ENCODE measurements around the gene LRMDA. TPM values are rescaled to one million over a fixed set of nuclear protein-coding genes. Genes with fewer than 3 reads are reported as not detected.

LRMDA gene
- total RNA-seq, 1 experiment from 2014 or later: 0.10 TPM

- no peak for DNase-seq (ENCODE audit: low spot score)
Observed at GRCh38 chr10:75865413-75866299, 434.2 kb downstream of the LRMDA start.

- DNase-seq (ENCODE audit: low spot score): no peak
Observed at GRCh38 chr10:75866300-75866625, 434.8 kb downstream of the LRMDA start.

GRCh38 chr10:75866731-75867130 lies 435.3 kb downstream of the LRMDA start:
- DNase-seq (ENCODE audit: low spot score): no peak

DNA sequence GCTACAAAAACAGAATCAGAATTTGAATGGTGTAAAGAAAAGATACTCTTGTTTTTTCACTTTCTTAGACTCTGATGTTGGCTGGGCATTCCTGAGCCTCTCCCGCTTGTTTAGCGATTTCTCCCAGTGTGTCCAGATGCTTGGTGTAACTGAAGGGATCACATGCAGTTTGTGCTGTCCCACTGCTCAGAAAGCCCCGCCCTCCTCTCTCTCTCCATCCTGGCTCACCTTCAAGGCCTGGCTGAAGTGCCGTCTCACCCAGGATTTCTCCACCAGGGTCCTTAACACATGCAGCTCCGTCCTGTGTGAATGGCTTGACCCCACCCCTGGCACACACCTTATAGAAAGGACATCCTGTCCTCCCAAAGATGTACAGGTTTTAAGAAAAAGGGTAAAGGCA lies 437.1 kb downstream of the LRMDA start:
- no peak for DNase-seq (ENCODE audit: low spot score)

- no peak for DNase-seq (ENCODE audit: low spot score)
Observed at GRCh38 chr10:75870039-75870645, 438.7 kb downstream of the LRMDA start.

DNA sequence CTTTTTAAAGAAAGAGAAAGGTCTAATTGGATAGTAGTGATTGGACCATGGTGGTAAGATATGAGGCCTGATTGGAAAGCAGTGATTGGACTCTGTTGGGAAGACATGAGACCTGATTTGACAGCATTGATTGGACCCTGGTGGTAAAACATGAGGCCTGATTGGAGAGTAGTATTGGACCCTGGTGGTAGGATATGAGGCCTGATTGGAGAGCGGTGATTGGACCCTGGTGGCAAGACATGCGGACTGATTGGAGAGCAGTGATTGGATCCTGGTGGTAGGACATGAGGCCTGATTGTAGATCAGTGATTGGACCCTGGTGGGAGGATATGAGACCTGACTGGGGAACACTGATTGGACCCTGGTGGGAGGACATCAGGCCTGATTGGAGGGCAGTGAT lies 444.3 kb downstream of the LRMDA start:
- no peak for DNase-seq (ENCODE audit: low spot score)

DNA sequence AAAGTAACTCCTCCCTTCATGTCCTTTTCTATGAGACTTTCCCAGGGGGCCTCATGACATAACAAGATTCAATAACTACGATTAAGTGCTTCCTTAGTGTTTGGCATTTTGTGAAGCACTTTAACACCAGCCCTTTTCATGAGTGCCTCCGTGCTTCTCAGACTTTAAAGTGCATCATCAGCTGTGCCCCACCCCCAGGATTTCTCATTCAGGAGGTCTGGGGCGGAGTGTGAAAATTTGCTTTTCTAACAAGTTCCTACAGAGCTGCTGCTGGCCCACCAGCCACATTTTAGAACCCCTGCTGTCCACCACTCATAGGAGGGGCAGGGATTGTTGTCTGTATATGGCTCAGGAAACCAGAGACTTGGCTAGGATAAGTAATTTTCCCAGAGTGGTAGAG lies 445.3 kb downstream of the LRMDA start:
- DNase-seq (ENCODE audit: low spot score): no peak

- no peak for DNase-seq (ENCODE audit: low spot score)
Observed at GRCh38 chr10:75877877-75878276, 446.5 kb downstream of the LRMDA start.

DNA sequence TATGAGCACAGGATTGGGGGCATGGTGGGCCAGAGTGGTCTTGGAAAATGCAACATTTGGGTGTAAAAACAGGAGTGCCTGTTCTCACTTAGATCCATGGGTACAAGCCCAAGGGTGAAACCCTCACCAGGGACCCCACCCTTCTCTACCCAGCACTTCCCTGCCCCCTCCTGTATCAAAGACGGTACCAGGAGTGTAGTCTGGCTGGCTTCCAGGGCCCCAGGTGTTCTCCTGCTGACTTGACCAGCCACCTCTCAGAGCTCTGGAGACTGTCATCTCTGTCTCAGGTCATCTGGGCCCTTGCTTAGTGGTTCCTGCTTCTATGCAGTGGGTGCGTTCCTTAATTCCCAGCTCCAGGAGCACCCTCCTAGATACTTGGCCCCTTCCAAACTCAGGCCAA lies 447.2 kb downstream of the LRMDA start:
- no peak for DNase-seq (ENCODE audit: low spot score)

- no peak for DNase-seq (ENCODE audit: low spot score)
Observed at GRCh38 chr10:75880031-75880775, 448.8 kb downstream of the LRMDA start.

DNA sequence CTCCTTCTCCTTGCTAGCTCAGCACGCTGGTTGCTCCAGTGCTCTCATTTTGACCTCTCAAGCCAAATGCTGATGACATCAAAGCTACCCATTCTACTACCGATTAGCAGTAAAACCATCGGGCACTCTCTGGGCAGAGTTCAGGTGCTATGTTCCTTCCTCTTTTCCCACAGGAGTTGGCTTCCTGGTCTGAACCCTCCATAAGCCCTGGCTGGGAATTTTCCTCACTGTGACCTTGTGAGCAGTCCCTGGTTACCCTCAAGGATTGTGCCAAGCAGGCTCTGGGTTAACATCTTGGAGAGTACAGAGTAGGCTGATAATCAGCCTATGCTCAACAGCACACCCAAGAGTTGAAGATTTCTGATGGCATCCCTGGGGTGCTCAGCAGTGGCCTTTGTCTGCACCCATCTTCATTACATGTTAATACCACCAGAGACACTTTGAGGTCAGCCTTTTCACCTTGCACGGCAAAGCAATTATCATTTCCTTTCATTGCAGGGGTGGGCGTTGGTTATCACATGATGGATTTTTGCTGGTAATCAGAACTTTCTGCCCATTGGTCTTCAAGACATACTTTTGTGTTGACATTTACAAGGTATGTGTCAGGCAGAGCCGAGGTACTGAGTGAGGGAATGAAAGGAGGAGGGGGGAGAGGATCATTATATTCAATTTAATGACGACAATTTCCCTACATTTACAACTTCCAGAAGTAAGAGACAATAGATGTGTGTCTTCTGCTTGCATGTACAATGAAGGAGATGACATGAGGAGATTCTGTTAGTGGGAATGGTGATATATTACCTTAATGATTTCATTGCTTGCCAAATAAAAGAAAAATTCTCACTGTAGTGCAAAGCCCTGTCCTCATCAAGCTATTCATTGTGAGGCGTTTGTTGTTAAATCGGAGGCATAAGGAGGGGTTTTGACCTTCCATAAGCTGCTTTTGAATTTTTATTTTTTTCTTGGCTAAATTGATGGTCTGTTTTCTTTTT lies 452.0 kb downstream of the LRMDA start:
- no peak for DNase-seq (ENCODE audit: low spot score)

DNA sequence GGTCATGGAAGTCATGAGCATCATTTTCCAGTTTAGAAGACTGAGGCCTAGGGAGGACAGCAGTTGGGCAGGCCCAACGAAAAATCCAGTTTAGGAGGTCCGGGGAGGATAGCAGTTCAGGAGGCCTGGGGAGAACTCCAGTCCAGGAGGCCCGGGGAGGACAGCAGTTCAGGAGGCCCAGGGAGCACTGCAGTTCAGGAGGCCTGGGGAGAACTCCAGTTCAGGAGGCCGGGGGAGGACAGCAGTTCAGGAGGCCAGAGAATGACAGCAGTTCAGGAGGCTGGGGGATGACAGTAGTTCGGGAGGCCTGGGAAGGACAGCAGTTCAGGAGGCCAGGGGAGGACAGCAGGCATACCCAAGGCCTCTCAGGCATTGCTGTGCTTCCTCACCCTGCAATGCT lies 453.4 kb downstream of the LRMDA start:
- DNase-seq (ENCODE audit: low spot score): no peak

- DNase-seq (ENCODE audit: low spot score): no peak
Observed at GRCh38 chr10:75887369-75887768, 455.9 kb downstream of the LRMDA start.

- no peak for DNase-seq (ENCODE audit: low spot score)
Observed at GRCh38 chr10:75887992-75888680, 456.7 kb downstream of the LRMDA start.

- no peak for DNase-seq (ENCODE audit: low spot score)
Observed at GRCh38 chr10:75889051-75889450, 457.6 kb downstream of the LRMDA start.

DNA sequence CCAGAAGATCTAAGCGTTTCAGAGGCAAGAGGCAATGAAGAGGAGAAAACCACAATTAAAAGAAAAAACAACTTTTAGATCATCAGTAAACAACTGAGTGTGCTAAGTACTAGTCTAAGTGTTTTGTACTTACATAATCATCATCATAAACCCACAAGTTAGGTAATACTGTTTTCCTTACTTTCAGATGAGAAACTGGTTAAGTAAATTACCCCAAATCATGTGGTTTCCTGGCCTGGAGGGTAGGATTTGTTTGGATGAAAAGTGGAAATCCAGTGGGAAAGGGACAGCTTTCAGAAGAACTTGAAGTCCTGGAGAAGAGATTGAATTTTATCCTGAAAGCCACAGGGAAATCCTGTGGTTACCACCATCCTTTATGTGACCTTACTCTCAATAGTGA lies 463.3 kb downstream of the LRMDA start:
- peak; percentile 67 for DNase-seq (ENCODE audit: low spot score)

- DNase-seq (ENCODE audit: low spot score): no peak
Observed at GRCh38 chr10:75895259-75895658, 463.8 kb downstream of the LRMDA start.

- no peak for DNase-seq (ENCODE audit: low spot score)
Observed at GRCh38 chr10:75899816-75900390, 468.5 kb downstream of the LRMDA start.

GRCh38 chr10:75902816-75903215 lies 471.4 kb downstream of the LRMDA start:
- DNase-seq (ENCODE audit: low spot score): no peak

DNA sequence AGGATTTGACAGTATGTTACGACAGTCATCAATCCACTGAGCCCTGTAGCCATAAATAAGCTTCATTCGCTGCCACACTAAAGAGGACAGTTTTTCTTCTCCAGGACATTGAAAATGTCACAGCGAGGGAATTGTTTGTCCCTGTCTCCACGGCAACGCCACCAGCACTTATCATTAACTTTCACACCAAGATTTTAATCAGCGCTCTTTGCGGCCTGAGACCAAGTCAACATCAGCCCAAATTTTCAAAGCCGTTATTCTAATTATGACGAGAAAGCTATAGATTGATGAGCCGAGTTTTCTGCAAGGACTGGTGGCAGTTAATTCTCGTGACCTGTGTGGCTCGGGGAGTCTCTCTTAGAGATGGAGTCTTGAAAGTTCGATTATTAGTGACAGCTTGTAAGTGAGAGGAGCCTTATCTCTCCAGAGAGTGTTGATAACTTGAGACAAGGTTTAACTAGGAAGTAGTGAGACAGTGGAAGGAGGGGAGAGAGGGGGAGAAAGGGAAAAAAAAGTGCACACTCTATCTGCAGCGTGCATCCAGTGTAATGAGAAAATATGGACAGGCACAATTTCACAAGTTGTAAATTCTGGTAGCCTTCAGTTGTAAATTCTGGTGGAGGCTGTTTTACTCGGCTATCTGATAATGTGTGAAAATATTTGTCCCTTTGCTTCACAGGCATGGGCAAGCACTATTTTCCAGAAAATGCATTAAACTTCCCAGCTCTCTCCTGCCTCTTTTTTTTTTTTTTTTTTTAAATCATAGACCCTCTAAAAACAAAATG lies 473.3 kb downstream of the LRMDA start:
- DNase-seq (ENCODE audit: low spot score): no peak
